ENCODE data around the gene CHRM4.

DNA sequence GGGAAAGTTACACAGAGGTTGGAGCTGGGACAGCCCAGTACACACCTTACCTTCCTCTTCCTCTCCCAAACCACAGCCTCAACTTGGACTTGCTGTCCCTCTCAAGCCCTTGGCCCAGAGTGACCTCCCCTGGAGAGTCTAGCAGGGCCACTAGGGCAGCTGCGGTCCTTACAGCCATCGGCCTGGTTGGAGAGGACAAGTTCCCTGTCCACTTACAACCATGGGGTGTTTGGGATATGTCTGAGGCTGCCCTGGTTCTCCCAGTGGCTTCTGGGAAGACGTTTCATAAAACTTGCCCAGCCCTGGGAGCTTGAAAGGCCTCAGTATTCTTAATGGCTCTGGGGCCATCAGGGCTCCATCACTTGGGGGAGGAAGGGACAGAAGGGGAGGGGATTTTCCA lies 57.4 kb downstream of the CHRM4 start:
- no peak for TF ChIP-seq EZH2 (IDR thresholded peaks at IDR 0.05)
- TF ChIP-seq POLR2AphosphoS5 (IDR thresholded peaks at IDR 0.05; ENCODE audit: borderline replicate concordance, low read depth, low read length): no peak
- no peak for TF ChIP-seq FOXP2 (optimal IDR thresholded peaks at IDR 0.05; ENCODE audit: control extremely low read depth, extremely low read length, insufficient read depth)

Measured in SK-N-MC (cell line).